Neural progenitor cell (in vitro differentiated cells): Measurements from ENCODE around the gene CCDC107. TPM values are rescaled to one million over a fixed set of nuclear protein-coding genes. Genes with fewer than 3 reads are reported as not detected.
"Not testable (repeated sequence)": the region's sequence is repeated elsewhere in the genome, so short reads cannot be mapped to it uniquely, and the experiment has no call there.

ENCODE experiments used
- DNase-seq: peaks from one replicate; pipeline ENCODE4 v3.0.0-alpha.2; 2016; ENCODE audit warnings: low spot score
- H2AFZ ChIP-seq: fragments of 200-600 bp; sonication (generic); replicated peaks from 2 replicates; pipeline ENCODE4 v1.6.1; 2016; ENCODE audit warnings: antibody characterized with exemption
- H3F3A ChIP-seq: fragments of 200-600 bp; sonication (generic); 2 replicates; pipeline ENCODE4 v1.6.1; 2016; ENCODE audit warnings: antibody characterized with exemption, low read depth
- H3K27ac ChIP-seq: fragments of 200-600 bp; sonication (generic); 2 replicates; pipeline ENCODE4 v1.5.1; 2016; ENCODE audit warnings: mild to moderate bottlenecking
- H3K27me3 ChIP-seq: fragments of 200-600 bp; sonication (generic); 2 replicates; pipeline ENCODE4 v1.6.1; 2016; ENCODE audit warnings: mild to moderate bottlenecking, moderate library complexity
- H3K36me3 ChIP-seq: fragments of 200-600 bp; sonication (generic); 2 replicates; pipeline ENCODE4 v1.5.1; 2016
- H3K4me1 ChIP-seq: fragments of 200-600 bp; sonication (generic); 2 replicates; pipeline ENCODE4 v1.6.1; 2016; ENCODE audit warnings: mixed run types
- H3K4me2 ChIP-seq: fragments of 200-600 bp; sonication (generic); 2 replicates; pipeline ENCODE4 v1.6.1; 2016
- H3K4me3 ChIP-seq: fragments of 200-600 bp; sonication (generic); 2 replicates; pipeline ENCODE4 v1.5.1; 2016
- H3K79me2 ChIP-seq: fragments of 200-600 bp; sonication (generic); 2 replicates; pipeline ENCODE4 v1.6.1; 2016; ENCODE audit warnings: low read depth
- H3K9ac ChIP-seq: fragments of 200-600 bp; sonication (generic); 2 replicates; pipeline ENCODE4 v1.6.1; 2016
- H3K9me3 ChIP-seq: fragments of 200-600 bp; sonication (generic); 2 replicates; pipeline ENCODE4 v1.5.1; 2016; ENCODE audit warnings: low read depth
- H4K20me1 ChIP-seq: fragments of 200-600 bp; sonication (generic); 2 replicates; pipeline ENCODE4 v1.6.1; 2016; ENCODE audit warnings: low read depth
- H3K27ac Mint-ChIP-seq: 3 replicates; pipeline ENCODE4 v1.8.0; 2021; ENCODE audit warnings: mixed read lengths
- H3K27me3 Mint-ChIP-seq: 2 replicates; pipeline ENCODE4 v1.8.0; 2022; ENCODE audit warnings: low read depth, mild to moderate bottlenecking, inconsistent platforms, moderate library complexity, mixed read lengths; ENCODE audit not compliant: insufficient read depth
- H3K36me3 Mint-ChIP-seq: 3 replicates; pipeline ENCODE4 v1.8.0; 2021; ENCODE audit warnings: mixed read lengths
- H3K4me1 Mint-ChIP-seq: 3 replicates; pipeline ENCODE4 v1.8.0; 2021; ENCODE audit warnings: mixed read lengths
- H3K4me3 Mint-ChIP-seq: 3 replicates; pipeline ENCODE4 v1.8.0; 2021; ENCODE audit warnings: mild to moderate bottlenecking, moderate library complexity, mixed read lengths
- H3K9me3 Mint-ChIP-seq: 3 replicates; pipeline ENCODE4 v1.8.0; 2020; ENCODE audit warnings: mixed read lengths
- CTCF ChIP-seq: fragments of 200-600 bp; sonication (generic); IDR thresholded peaks from 2 replicates; pipeline ENCODE4 v1.5.1; 2017; ENCODE audit warnings: antibody characterized with exemption, mild to moderate bottlenecking
- EZH2 ChIP-seq: fragments of 200-600 bp; sonication (generic); IDR thresholded peaks from 2 replicates; pipeline ENCODE4 v1.6.1; 2017; ENCODE audit warnings: antibody characterized with exemption, mild to moderate bottlenecking, moderate library complexity
- EZH2phosphoT487 ChIP-seq: fragments of 200-600 bp; sonication (generic); IDR thresholded peaks from 2 replicates; pipeline ENCODE4 v1.6.1; 2017; ENCODE audit warnings: antibody characterized with exemption
- total RNA-seq: library from RNA; depleted of rRNA; stranded (reverse); fragments of >200 nt; gene quantifications from 2 replicates; pipeline ENCODE4 v1.2.3, GENCODE V29; 2015; ENCODE audit warnings: low replicate concordance

The CCDC107 gene
- total RNA-seq, 1 donor from 2014 or later: 3.8 TPM

GRCh38 chr9:35611230-35611797, 46.8 kb upstream of the CCDC107 start:
- Mint-ChIP-seq H3K27ac (no peak overlapping the region), H3K4me3 (no peak overlapping the region), H3K36me3 (peaks cover 16% of the 10 kb centered on the region), H3K27me3 (peaks cover 29% of the 10 kb centered on the region), H3K4me1 (peaks cover 12% of the 10 kb centered on the region), H3K9me3 (no peaks in the 10 kb centered on the region)
- Histone ChIP-seq H3K27ac (no peak overlapping the region), H3K4me2 (no peak overlapping the region), H3F3A (peaks cover 1% of the 10 kb centered on the region), H3K9ac (no peak overlapping the region), H3K27me3 (peaks cover 23% of the 10 kb centered on the region), H2AFZ (no peak overlapping the region), H4K20me1 (peaks cover 16% of the 10 kb centered on the region), H3K4me1 (peaks cover 6% of the 10 kb centered on the region), H3K9me3 (no peaks in the 10 kb centered on the region), H3K4me3 (no peak overlapping the region), H3K36me3 (no peaks in the 10 kb centered on the region), H3K79me2 (peaks cover 11% of the 10 kb centered on the region)
- peak; percentile 66 for DNase-seq
- no peak for TF ChIP-seq EZH2
- no peak for TF ChIP-seq EZH2phosphoT487
- TF ChIP-seq CTCF: peak; percentile 69

GRCh38 chr9:35612066-35612465, 46.0 kb upstream of the CCDC107 start:
- H3K27ac Mint-ChIP-seq, H3K4me3 Mint-ChIP-seq, H4K20me1 ChIP-seq, H3K36me3 ChIP-seq, H3K4me3 ChIP-seq, H2AFZ ChIP-seq, H3K9me3 ChIP-seq, H3K9me3 Mint-ChIP-seq, H3F3A ChIP-seq, H3K4me2 ChIP-seq, H3K27ac ChIP-seq, DNase-seq, H3K9ac ChIP-seq, H3K4me1 ChIP-seq, H3K79me2 ChIP-seq: not testable (repeated sequence)
- Mint-ChIP-seq H3K36me3 (peaks cover 13% of the 10 kb centered on the region), H3K4me1 (peaks cover 10% of the 10 kb centered on the region), H3K27me3 (peaks cover 35% of the 10 kb centered on the region)
- H3K27me3 ChIP-seq: peaks cover 30% of the 10 kb centered on the region

GRCh38 chr9:35612843-35613242, 45.2 kb upstream of the CCDC107 start:
- Histone ChIP-seq H2AFZ (no peak overlapping the region), H3K27ac (no peak overlapping the region), H3K4me1 (peaks cover 9% of the 10 kb centered on the region), H3K9me3 (no peaks in the 10 kb centered on the region), H4K20me1 (peaks cover 1% of the 10 kb centered on the region), H3K4me3 (no peak overlapping the region), H3F3A (peaks cover 5% of the 10 kb centered on the region), H3K9ac (no peak overlapping the region), H3K27me3 (peaks cover 38% of the 10 kb centered on the region), H3K4me2 (no peak overlapping the region), H3K36me3 (no peaks in the 10 kb centered on the region), H3K79me2 (no peaks in the 10 kb centered on the region)
- no peak overlapping the region for H3K4me3 Mint-ChIP-seq
- peaks cover 13% of the 10 kb centered on the region for H3K4me1 Mint-ChIP-seq
- H3K36me3 Mint-ChIP-seq: peaks cover 8% of the 10 kb centered on the region
- TF ChIP-seq CTCF (no peak), EZH2 (no peak), EZH2phosphoT487 (no peak)
- H3K27ac Mint-ChIP-seq: peak overlapping the region; percentile 4
- DNase-seq: no peak
- peaks cover 39% of the 10 kb centered on the region for H3K27me3 Mint-ChIP-seq
- no peaks in the 10 kb centered on the region for H3K9me3 Mint-ChIP-seq

- H2AFZ ChIP-seq: peak overlapping the region; percentile 91
- no peak overlapping the region for H3K4me3 ChIP-seq
- peak overlapping the region; percentile 82 for H3K4me2 ChIP-seq
Observed at GRCh38 chr9:35615981-35616680, 42.0 kb upstream of the CCDC107 start.

More at GRCh38 chr9:35615981-35616680, 42.0 kb upstream of the CCDC107 start:
- no peak overlapping the region for H3K27ac ChIP-seq
- Mint-ChIP-seq H3K4me1 (peaks cover 21% of the 10 kb centered on the region), H3K4me3 (peak overlapping the region; percentile 17), H3K9me3 (no peaks in the 10 kb centered on the region), H3K27ac (no peak overlapping the region), H3K36me3 (no peaks in the 10 kb centered on the region), H3K27me3 (peaks cover 40% of the 10 kb centered on the region)
- no peak overlapping the region for H3K9ac ChIP-seq
- peaks cover 48% of the 10 kb centered on the region for H3K27me3 ChIP-seq
- DNase-seq: no peak
- TF ChIP-seq EZH2phosphoT487 (no peak), EZH2 (no peak), CTCF (no peak)
- H3K4me1 ChIP-seq: peaks cover 17% of the 10 kb centered on the region
- no peaks in the 10 kb centered on the region for H3K79me2 ChIP-seq
- H3K9me3 ChIP-seq: no peaks in the 10 kb centered on the region
- H4K20me1 ChIP-seq: no peaks in the 10 kb centered on the region
- no peaks in the 10 kb centered on the region for H3K36me3 ChIP-seq
- peaks cover 5% of the 10 kb centered on the region for H3F3A ChIP-seq
